Measurements from ENCODE around the gene IL1RAPL1.

- TF ChIP-seq RARB (CRISPR knock-in tag; IDR thresholded peaks at IDR 0.05) (no peak), ARNTL (CRISPR knock-in tag; IDR thresholded peaks at IDR 0.05; ENCODE audit: borderline replicate concordance, low read depth) (no peak), TCF4 (CRISPR knock-in tag; IDR thresholded peaks at IDR 0.05; ENCODE audit: borderline replicate concordance) (no peak), CSDC2 (CRISPR knock-in tag; IDR thresholded peaks at IDR 0.05) (no peak), ZFP3 (CRISPR knock-in tag; IDR thresholded peaks at IDR 0.05) (no peak), ZC3H10 (CRISPR knock-in tag; IDR thresholded peaks at IDR 0.05) (no peak), ZFP30 (CRISPR knock-in tag; IDR thresholded peaks at IDR 0.05) (no peak), ZNF70 (CRISPR knock-in tag; IDR thresholded peaks at IDR 0.05) (no peak), PPARA (CRISPR knock-in tag; IDR thresholded peaks at IDR 0.05; ENCODE audit: borderline replicate concordance) (no peak), PATZ1 (CRISPR knock-in tag; IDR thresholded peaks at IDR 0.05; ENCODE audit: borderline replicate concordance) (no peak), CREB5 (CRISPR knock-in tag; IDR thresholded peaks at IDR 0.05; ENCODE audit: low read depth) (no peak), OSR1 (CRISPR knock-in tag; IDR thresholded peaks at IDR 0.05) (no peak), ESRRG (CRISPR knock-in tag; IDR thresholded peaks at IDR 0.05) (no peak), TSHZ2 (CRISPR knock-in tag; IDR thresholded peaks at IDR 0.05) (no peak)
Observed at GRCh38 chrX:29724316-29724715, 1137.1 kb downstream of the IL1RAPL1 start.

Data from SK-N-SH treated with all-trans-retinoic acid at 6 μM for 48 hours (cell line).